Liver (tissue), 9 donors: ENCODE measurements around the gene EXOC3L1. TPM values are rescaled to one million over a fixed set of nuclear protein-coding genes. Genes with fewer than 3 reads are reported as not detected.

Experiments
- DNase-seq: peaks from one replicate; pipeline ENCODE4 v3.0.0-alpha.2; 2017; ENCODE audit warnings: low spot score
- H3K27ac ChIP-seq, 2 donors: one replicate each; pipeline ENCODE4 v1.7.0; 2013; ENCODE audit warnings: inconsistent platforms in 2 of 2, low read length in 2 of 2, control low read depth in 1 of 2, low read depth in 1 of 2, mild to moderate bottlenecking in 1 of 2
- H3K27me3 ChIP-seq, 4 donors: one replicate each; pipeline versions ENCODE4 v1.6.1 to v1.7.0; 2013; ENCODE audit warnings: low read length in 3 of 4, inconsistent platforms in 1 of 4, mild to moderate bottlenecking in 1 of 4, moderate library complexity in 1 of 4; ENCODE audit not compliant: control insufficient read depth in 4 of 4, insufficient read depth in 4 of 4
- H3K36me3 ChIP-seq, 4 donors: one replicate each; pipeline versions ENCODE4 v1.6.1 to v1.7.0; 2013; ENCODE audit warnings: low read length in 3 of 4, mild to moderate bottlenecking in 3 of 4, low read depth in 1 of 4, moderate library complexity in 1 of 4; ENCODE audit not compliant: control insufficient read depth in 4 of 4, insufficient read depth in 3 of 4
- H3K4me1 ChIP-seq, 4 donors: one replicate each; pipeline versions ENCODE4 v1.6.1 to v1.7.0; 2013; ENCODE audit warnings: low read length in 3 of 4, mild to moderate bottlenecking in 3 of 4, moderate library complexity in 1 of 4; ENCODE audit not compliant: control insufficient read depth in 4 of 4, insufficient read depth in 4 of 4
- H3K4me3 ChIP-seq, 3 donors: one replicate each; pipeline versions ENCODE4 v1.6.1 to v1.7.0; 2013; ENCODE audit warnings: low read length in 3 of 3, control low read depth in 1 of 3, low read depth in 1 of 3, mild to moderate bottlenecking in 1 of 3
- H3K9ac ChIP-seq, 2 donors: one replicate each; pipeline ENCODE4 v1.7.0; 2013; ENCODE audit warnings: low read length in 2 of 2, mild to moderate bottlenecking in 2 of 2, moderate library complexity in 2 of 2, control low read depth in 1 of 2, low read depth in 1 of 2
- H3K9me3 ChIP-seq, 4 donors: one replicate each; pipeline versions ENCODE4 v1.6.1 to v1.7.0; 2013; ENCODE audit warnings: low read length in 3 of 4; ENCODE audit not compliant: control insufficient read depth in 4 of 4
- CTCF ChIP-seq: fragments of 150-350 bp; IDR thresholded peaks from 2 replicates; pipeline ENCODE4 v1.5.1; 2017; ENCODE audit warnings: improper control_type of control experiment, low read depth, low read length; ENCODE audit not compliant: missing input control
- EGR1 ChIP-seq, 2 donors: IDR thresholded peaks; 2 replicates each; pipeline ENCODE4 v1.6.1; 2016 to 2018; ENCODE audit warnings: antibody characterized with exemption in 2 of 2, low read depth in 2 of 2
- FOXA1 ChIP-seq: IDR thresholded peaks from 2 replicates; pipeline ENCODE4 v1.6.1; 2016; ENCODE audit warnings: antibody characterized with exemption
- FOXA2 ChIP-seq: IDR thresholded peaks from 2 replicates; pipeline ENCODE4 v1.6.1; 2016; ENCODE audit warnings: antibody characterized with exemption
- HNF4G ChIP-seq: IDR thresholded peaks from 2 replicates; pipeline ENCODE4 v1.6.1; 2016; ENCODE audit warnings: antibody characterized with exemption
- JUND ChIP-seq, 2 donors: IDR thresholded peaks; 2 replicates each; pipeline ENCODE4 v1.6.1; 2016; ENCODE audit warnings: antibody characterized with exemption in 2 of 2
- NR2F2 ChIP-seq: IDR thresholded peaks from 2 replicates; pipeline ENCODE4 v1.6.1; 2016; ENCODE audit warnings: antibody characterized with exemption
- RAD21 ChIP-seq, 2 donors: IDR thresholded peaks; 2 replicates each; pipeline ENCODE4 v1.6.1; 2016; ENCODE audit warnings: antibody characterized with exemption in 2 of 2, mild to moderate bottlenecking in 2 of 2
- REST ChIP-seq: IDR thresholded peaks from 2 replicates; pipeline ENCODE4 v1.6.1; 2016; ENCODE audit warnings: antibody characterized with exemption, mild to moderate bottlenecking
- SP1 ChIP-seq: IDR thresholded peaks from 2 replicates; pipeline ENCODE4 v1.6.1; 2018; ENCODE audit warnings: antibody characterized with exemption, mild to moderate bottlenecking
- TAF1 ChIP-seq: conservative IDR thresholded peaks from 2 replicates; pipeline ENCODE4 v1.6.1; 2016; ENCODE audit warnings: antibody characterized with exemption, mild to moderate bottlenecking
- YY1 ChIP-seq: IDR thresholded peaks from 2 replicates; pipeline ENCODE4 v1.6.1; 2016; ENCODE audit warnings: antibody characterized with exemption, mild to moderate bottlenecking
- ZBTB33 ChIP-seq: IDR thresholded peaks from 2 replicates; pipeline ENCODE4 v1.6.1; 2016; ENCODE audit warnings: antibody characterized with exemption
- WGBS: extraction: QIAGEN DNeasy Blood & Tissue Kit; methylation state at CpG from one replicate; pipeline ENCODE4 v1.1.7; 2013; 5-methylcytosine and 5-hydroxymethylcytosine counted together
- polyA plus RNA-seq, 2 donors: library from polyadenylated mRNA; stranded (reverse) in 1 of 2; unstranded in 1 of 2; fragments of 200-250 nt in 1 of 2; fragments of >200 nt in 1 of 2; fragmentation: Nextera tagmentation in 1 of 2; extraction: Ambion mirVana in 1 of 2; gene quantifications; one replicate each; pipeline versions ENCODE4 v1.2.1 to v1.2.3, GENCODE V29; 2013 to 2015
- total RNA-seq, 2 donors: library from RNA; depleted of rRNA; stranded (reverse); fragments of >200 nt; gene quantifications; one replicate each; pipeline ENCODE4 v1.2.3, GENCODE V29; 2014
- TF ChIP-seq, protein P1 (sequence below): IDR thresholded peaks from 2 replicates; pipeline ENCODE4 v1.6.1; 2016; ENCODE audit warnings: antibody characterized with exemption
- donor health status: healthy.
- donor health status: healthy.
- donor health status: healthy.
- donor health status: healthy.
- donor health status: healthy.

EXOC3L1 gene
- total and polyA plus RNA-seq, 4 donors: 1.1 to 3.7 (median 2.8) TPM

- Histone ChIP-seq H3K4me3 (no peak overlapping the region), H3K36me3 (peaks cover 0 to 17% (median 4%) of the 10 kb centered on the region in 4 donors), H3K27ac (no peak overlapping the region), H3K4me1 (peaks cover 14 to 24% (median 18%) of the 10 kb centered on the region in 4 donors), H3K9ac (no peak overlapping the region), H3K9me3 (no peaks in the 10 kb centered on the region), H3K27me3 (no peaks in the 10 kb centered on the region)
- DNase-seq: no peak
- TF ChIP-seq RAD21 (IDR thresholded peaks at IDR 0.05): no peak
- TF ChIP-seq REST: no peak
- no peak for TF ChIP-seq CTCF
- TF ChIP-seq, protein P1, sequence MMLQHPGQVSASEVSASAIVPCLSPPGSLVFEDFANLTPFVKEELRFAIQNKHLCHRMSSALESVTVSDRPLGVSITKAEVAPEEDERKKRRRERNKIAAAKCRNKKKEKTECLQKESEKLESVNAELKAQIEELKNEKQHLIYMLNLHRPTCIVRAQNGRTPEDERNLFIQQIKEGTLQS: no peak
- TF ChIP-seq YY1: no peak
- no peak for TF ChIP-seq EGR1 (IDR thresholded peaks at IDR 0.05; ENCODE audit: low read depth in 2 of 2)
- TF ChIP-seq JUND (IDR thresholded peaks at IDR 0.05): no peak
- TF ChIP-seq FOXA2: no peak
- TF ChIP-seq HNF4G: no peak
- TF ChIP-seq SP1: no peak
- TF ChIP-seq ZBTB33: no peak
- no peak for TF ChIP-seq NR2F2
- 87% methylated on average over 21 of the region's 21 CpGs for WGBS
Measured at GRCh38 chr16:67207249-67208091, 17.5 kb upstream of the EXOC3L1 start.

- no peak overlapping the region for H3K27ac ChIP-seq
Measured at GRCh38 chr16:67206838-67207248, 16.9 kb upstream of the EXOC3L1 start.

More at GRCh38 chr16:67206838-67207248, 16.9 kb upstream of the EXOC3L1 start:
- 97% methylated on average over 3 of the region's 3 CpGs for WGBS
- H3K9ac ChIP-seq: no peak overlapping the region
- DNase-seq: no peak
- peaks cover 0 to 23% (median 5%) of the 10 kb centered on the region in 4 donors for H3K36me3 ChIP-seq
- H3K9me3 ChIP-seq: no peaks in the 10 kb centered on the region
- H3K4me3 ChIP-seq: no peak overlapping the region
- peaks cover 14 to 24% (median 18%) of the 10 kb centered on the region in 4 donors for H3K4me1 ChIP-seq
- TF ChIP-seq, protein P1: no peak
- TF ChIP-seq TAF1: no peak
- no peak for TF ChIP-seq REST
- TF ChIP-seq NR2F2: no peak
- no peak for TF ChIP-seq SP1
- TF ChIP-seq HNF4G: no peak
- no peak for TF ChIP-seq CTCF
- TF ChIP-seq FOXA1: no peak
- no peaks in the 10 kb centered on the region for H3K27me3 ChIP-seq
